Upper lobe of left lung (tissue), 4 donors: ENCODE results near the gene EFCAB10.

Source experiments
- CTCF ChIP-seq, 6 experiments: fragments of 450-650 bp in 4 of 6; fragments of 200-600 bp in 2 of 6; sonication (generic) in 2 of 6; IDR thresholded peaks; one replicate each; pipeline ENCODE4 v1.5.1; 2016 to 2019; ENCODE audit warnings: antibody characterized with exemption in 6 of 6
- POLR2A ChIP-seq, 4 donors: fragments of 450-650 bp; IDR thresholded peaks; one replicate each; pipeline ENCODE4 v1.5.1; 2016 to 2017; ENCODE audit warnings: antibody characterized with exemption in 4 of 4, mild to moderate bottlenecking in 2 of 4
- POLR2AphosphoS5 ChIP-seq, 2 donors: sonication (generic); formaldehyde crosslinking; IDR thresholded peaks; one replicate each; pipeline ENCODE4 v1.5.1; 2017; ENCODE audit warnings: antibody characterized with exemption in 2 of 2

- TF ChIP-seq CTCF (IDR thresholded peaks at IDR 0.05) = no peak
- TF ChIP-seq POLR2A (IDR thresholded peaks at IDR 0.05) = no peak
- no peak for TF ChIP-seq POLR2AphosphoS5 (IDR thresholded peaks at IDR 0.05)
These were observed 15.6 kb upstream of the EFCAB10 start for GRCh38 chr7:105596866-105597265.
